GM19455 (cell line): ENCODE results near the gene OSBPL2.

Experiments
- ATAC-seq: cut with Tn5 transposase; IDR thresholded peaks from one replicate; pipeline ENCODE4 v1.9.1; 2021; ENCODE audit not compliant: unreplicated experiment

Gene OSBPL2

GRCh38 chr20:62321521-62321948 lies 83.2 kb downstream of the OSBPL2 start:
- no peak for ATAC-seq

- ATAC-seq, result no peak
Measured at GRCh38 chr20:62321975-62322374, 83.7 kb downstream of the OSBPL2 start.

DNA sequence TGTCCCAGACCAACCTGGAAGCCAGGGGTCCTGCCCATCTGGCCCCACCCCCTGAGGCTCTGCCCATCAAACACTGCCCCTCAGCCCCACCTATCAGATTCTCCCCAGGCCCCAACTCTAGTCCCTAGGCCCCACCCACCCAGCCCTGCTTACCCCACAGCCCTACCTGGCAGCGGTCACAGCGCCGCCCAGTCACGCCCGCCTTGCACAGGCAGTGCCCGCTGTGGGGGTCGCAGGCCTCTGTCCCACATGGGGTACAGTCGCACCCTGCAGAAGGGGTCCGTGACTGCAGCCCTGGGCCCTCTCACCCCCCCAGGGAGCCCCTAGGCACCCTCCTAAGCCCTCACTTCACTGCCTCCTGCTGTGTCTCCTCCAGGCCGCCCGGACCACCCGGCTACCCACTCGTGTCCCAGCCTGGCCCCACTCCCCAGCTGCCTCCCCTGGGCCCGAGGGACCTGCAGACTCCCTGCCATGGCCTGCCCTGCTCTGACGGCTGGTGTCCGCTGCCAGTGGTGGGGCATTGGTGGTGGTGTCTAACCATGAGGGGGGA lies 84.2 kb downstream of the OSBPL2 start:
- no peak for ATAC-seq

GRCh38 chr20:62323146-62323979 lies 85.0 kb downstream of the OSBPL2 start:
- no peak for ATAC-seq

DNA sequence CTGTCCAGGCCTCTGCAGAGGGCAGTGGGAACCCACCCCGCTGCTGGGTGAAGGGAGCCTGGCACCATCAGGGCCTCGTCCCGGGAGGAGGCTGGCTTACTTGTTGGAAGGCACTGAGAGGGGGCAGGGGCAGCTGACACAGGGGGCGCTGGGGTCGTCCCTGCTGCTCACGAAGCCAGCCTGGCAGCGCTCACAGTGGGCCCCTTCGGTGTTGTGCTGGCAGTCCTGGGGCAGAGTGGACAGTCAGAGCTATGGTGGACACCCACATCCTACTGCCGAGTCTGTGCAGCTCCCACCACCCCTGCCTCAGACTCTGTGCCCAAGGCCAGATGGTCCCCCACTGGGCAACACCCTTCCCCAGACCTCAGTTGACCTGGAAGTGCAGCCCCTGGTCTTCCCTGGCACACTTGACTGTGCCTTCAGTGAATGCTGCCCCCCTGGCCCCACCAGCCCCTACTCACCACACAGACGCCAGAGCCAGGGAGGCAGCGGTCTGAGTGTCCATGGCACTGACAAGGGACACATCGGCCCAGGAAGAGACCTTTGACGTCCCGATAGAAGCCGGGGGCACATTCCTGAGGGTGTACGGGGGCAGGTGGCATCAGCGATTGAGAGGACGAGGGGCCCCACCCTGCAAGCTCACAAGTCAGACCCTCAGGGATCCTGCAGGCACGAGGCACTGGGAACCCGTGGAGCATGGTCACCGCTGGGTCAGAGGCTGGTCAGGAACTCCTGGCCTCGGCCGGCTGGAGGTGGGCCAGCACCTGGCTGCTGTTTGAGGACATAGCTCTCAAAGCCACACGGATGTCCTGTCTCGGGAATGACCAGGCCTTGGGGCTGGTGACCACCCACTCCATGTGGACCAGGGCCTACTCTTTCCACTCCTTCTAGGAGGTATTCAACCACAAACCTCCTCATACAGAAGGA lies 85.9 kb downstream of the OSBPL2 start:
- no peak for ATAC-seq

- ATAC-seq, result no peak
Measured at GRCh38 chr20:62325172-62325905, 87.0 kb downstream of the OSBPL2 start.

GRCh38 chr20:62326559-62326958 lies 88.2 kb downstream of the OSBPL2 start:
- ATAC-seq, result no peak

DNA sequence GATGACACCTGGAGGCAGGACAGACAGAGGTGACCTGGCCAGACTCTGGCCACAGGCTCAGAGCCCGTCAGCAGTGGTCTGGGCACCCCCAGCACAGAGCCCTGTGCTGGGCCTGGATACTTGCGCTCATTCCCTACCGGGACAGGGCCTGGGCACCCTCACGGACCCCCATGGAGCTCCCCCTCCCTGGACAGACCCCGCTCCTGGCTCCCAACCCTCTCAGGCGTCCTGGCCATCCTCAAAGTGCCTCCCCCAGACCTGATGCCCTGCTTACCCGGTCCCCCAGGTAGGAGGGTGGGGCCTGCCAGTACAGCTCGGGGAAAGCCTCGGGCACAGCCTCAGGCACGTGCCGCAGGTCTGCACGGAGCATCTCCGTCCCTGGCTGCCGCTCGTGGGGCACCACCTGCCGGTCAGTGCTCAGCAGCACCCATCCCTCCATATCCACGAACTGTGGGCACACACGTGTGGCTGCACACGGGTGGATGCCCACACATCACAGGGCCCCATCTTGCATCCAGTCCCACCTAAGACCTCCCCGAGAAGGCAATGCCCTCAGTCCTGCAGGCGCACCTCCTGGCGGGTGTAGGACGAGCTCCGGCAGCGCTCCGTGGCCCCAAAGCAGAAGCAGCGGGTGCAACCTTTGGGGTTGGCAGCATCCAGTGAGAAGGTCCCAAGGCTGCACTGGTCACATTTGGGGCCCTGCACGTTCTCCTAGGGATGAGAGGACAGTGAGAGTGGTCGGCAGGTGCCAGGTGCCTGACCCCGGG lies 88.8 kb downstream of the OSBPL2 start:
- no peak for ATAC-seq

- ATAC-seq, result no peak
Measured at GRCh38 chr20:62327726-62328495, 89.6 kb downstream of the OSBPL2 start.

DNA sequence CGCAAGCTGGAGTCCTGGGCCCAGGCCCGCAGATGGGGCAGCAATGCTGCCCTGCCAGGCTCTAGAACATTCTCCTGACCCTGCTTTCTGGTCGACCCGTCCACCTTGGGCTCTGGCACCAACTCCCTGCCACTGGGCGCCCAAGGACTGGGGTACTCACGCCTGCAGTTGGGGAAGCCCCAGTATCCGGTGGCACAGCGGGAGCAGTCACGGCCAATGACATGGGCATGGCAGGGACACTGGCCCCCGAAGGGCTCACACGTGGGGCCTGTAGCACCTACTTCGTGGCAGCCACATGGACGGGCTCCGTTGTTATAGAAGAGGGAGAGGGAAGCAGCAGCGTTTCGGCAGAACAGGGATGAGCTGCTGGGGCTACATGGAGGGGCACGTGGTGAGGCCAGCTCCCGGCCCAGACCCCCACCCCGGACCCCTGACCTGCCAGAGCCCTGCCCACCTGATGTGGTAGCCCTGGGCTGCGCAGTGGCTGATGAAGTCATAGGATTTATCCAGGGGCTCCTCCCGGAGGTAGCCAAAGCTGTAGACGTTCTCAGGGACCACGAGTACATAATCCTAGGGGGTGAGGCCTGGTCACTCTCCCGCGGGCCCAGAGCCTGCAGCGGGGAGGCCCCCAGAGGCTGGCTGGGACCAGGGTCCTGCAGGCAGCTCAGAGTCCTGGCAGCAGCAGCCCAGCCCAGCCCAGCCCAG lies 90.5 kb downstream of the OSBPL2 start:
- ATAC-seq, result no peak

- no peak for ATAC-seq
Measured at GRCh38 chr20:62329389-62330377, 91.4 kb downstream of the OSBPL2 start.

GRCh38 chr20:62330576-62331317 lies 92.4 kb downstream of the OSBPL2 start:
- no peak for ATAC-seq

GRCh38 chr20:62331347-62331746 lies 93.0 kb downstream of the OSBPL2 start:
- ATAC-seq, result no peak

- ATAC-seq, result no peak
Measured at GRCh38 chr20:62332421-62332820, 94.1 kb downstream of the OSBPL2 start.

DNA sequence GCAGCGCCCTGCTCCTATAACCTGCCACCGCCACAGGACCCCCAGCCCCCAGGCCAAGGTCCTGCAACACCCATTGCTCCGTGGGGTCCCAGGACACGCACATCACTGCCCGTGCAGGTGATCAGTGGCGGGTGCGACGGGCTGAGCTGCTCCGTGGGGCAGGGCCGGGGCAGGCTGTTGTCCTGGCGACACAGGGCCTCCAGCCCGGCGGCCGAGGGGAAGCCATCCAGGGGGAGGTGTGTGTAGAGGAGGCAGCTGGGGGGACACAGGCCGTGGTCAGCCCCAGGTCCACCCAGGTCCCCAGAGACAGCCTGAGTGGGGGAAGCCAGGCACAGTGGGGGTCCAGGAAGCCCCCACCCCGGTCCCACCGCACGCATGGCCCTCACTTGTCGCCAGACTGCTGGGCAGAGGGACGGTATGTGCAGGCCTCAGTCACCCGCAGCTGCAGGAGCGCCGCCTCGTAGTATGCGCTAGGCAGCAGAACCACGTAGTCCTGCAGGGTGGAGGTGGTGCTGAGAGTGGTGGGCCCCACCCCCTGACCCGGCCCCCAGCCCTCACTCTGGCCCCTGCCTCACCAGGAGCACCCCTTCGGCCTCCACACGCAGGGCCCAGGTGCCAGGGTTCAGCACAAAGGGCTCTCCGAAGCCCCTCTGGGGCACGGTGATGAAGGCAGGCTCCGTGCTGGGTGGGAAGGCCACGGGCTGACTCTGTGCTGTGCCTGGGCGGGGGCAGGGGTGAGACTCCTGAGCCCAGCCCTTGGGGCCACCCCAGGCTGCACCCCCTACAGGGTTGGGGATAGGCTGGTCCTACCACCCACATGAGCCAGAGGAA lies 94.9 kb downstream of the OSBPL2 start:
- ATAC-seq, result no peak
